ENCODE measurements around the gene OTULIN.

GRCh38 chr5:14650052-14650451 is 14.5 kb upstream of the OTULIN start:
- TF ChIP-seq CTCF (conservative IDR thresholded peaks at IDR 0.05; ENCODE audit: low read depth, low read length) (no peak), EZH2phosphoT487 (IDR thresholded peaks at IDR 0.05; ENCODE audit: borderline replicate concordance, low read length) (no peak), EZH2 (IDR thresholded peaks at IDR 0.05; ENCODE audit: low read length, unreplicated experiment) (no peak)
